Measurements from ENCODE around the gene IPCEF1.

The IPCEF1 gene

GRCh38 chr6:154367839-154368695 is 11.5 kb upstream of the IPCEF1 start:
- no peak for DNase-seq (ENCODE audit: low read depth)
- no peak for TF ChIP-seq CTCF (IDR thresholded peaks at IDR 0.05; ENCODE audit: control insufficient read depth, insufficient read depth, low read depth, low read length, missing control alignments)
- H3K4me3 ChIP-seq (ENCODE audit: control insufficient read depth, low read depth, low read length), result no peak overlapping the region

DNA sequence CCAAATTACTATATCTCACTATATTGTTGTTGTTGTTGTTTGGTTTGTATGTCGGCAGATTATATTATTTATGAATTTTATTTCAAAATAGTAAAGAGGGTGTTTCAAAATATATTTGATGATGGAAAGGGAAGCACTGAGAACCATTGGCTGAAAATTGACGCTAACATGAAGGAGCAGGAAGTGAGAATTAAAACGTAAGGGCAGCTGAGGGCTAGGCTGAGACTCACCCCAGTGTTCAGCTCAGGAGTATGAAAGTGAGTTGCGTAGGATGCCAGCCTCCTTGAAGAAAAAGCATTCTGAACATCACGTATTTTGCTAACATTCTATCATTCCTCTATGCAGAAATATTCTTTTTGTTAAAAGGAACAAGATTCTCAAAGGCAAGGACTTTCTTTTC is 10.7 kb upstream of the IPCEF1 start:
- DNase-seq (ENCODE audit: low read depth), result no peak
- TF ChIP-seq CTCF (IDR thresholded peaks at IDR 0.05; ENCODE audit: control insufficient read depth, insufficient read depth, low read depth, low read length, missing control alignments), result no peak
- no peak overlapping the region for H3K4me3 ChIP-seq (ENCODE audit: control insufficient read depth, low read depth, low read length)

DNA sequence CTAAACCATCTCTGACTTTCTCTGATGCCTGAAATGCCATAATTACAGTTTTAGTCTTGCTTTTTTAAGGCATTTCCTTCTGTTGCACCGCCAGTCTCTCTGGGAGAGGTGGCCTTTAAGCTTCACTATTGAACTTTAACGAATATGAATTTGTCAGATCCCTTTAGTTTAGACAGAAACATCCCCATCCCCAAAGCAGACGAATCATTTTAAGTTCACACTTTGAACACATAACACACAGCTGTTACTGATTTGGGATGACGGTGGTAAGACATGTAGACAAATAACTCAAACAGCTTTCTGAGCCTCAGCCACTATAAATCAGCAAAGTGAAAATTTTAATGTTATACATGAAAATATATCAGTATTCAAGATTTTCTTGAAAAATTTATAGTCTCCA is 7.2 kb upstream of the IPCEF1 start:
- H3K4me3 ChIP-seq (ENCODE audit: control insufficient read depth, low read depth, low read length), result no peak overlapping the region
- DNase-seq (ENCODE audit: low read depth), result no peak
- no peak for TF ChIP-seq CTCF (IDR thresholded peaks at IDR 0.05; ENCODE audit: control insufficient read depth, insufficient read depth, low read depth, low read length, missing control alignments)

GRCh38 chr6:154361476-154361875 is 4.9 kb upstream of the IPCEF1 start:
- no peak for TF ChIP-seq CTCF (IDR thresholded peaks at IDR 0.05; ENCODE audit: control insufficient read depth, insufficient read depth, low read depth, low read length, missing control alignments)
- H3K4me3 ChIP-seq (ENCODE audit: control insufficient read depth, low read depth, low read length), result no peak overlapping the region
- DNase-seq (ENCODE audit: low read depth), result no peak

DNA sequence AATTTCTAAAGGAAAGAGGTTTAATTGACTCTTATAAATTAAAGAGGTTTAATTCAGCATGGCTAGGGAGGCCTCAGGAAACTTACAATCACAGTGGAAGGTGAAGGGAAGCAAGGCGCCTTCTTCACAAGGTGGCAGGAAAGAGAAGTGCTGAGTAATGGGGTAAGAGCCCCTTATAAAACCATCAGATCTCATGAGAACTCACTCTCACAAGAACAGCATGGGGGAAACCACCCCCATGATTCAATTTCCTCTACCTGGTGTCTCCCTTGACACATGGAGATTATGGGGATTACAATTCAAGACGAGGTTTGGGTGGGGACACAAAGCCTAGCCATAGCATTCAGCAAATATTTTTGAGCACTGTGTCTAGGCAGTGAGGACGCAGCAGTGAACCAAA is 3.9 kb upstream of the IPCEF1 start:
- TF ChIP-seq CTCF (IDR thresholded peaks at IDR 0.05; ENCODE audit: control insufficient read depth, insufficient read depth, low read depth, low read length, missing control alignments), result no peak
- no peak for DNase-seq (ENCODE audit: low read depth)
- H3K4me3 ChIP-seq (ENCODE audit: control insufficient read depth, low read depth, low read length), result no peak overlapping the region

- no peak for DNase-seq (ENCODE audit: low read depth)
- no peak overlapping the region for H3K4me3 ChIP-seq (ENCODE audit: control insufficient read depth, low read depth, low read length)
- no peak for TF ChIP-seq CTCF (IDR thresholded peaks at IDR 0.05; ENCODE audit: control insufficient read depth, insufficient read depth, low read depth, low read length, missing control alignments)
Observed at GRCh38 chr6:154359679-154360078, 3.1 kb upstream of the IPCEF1 start.

Measured in AG09309 (cell line).